Activated gamma-delta T cell treated with anti-CD3 and anti-CD28 coated beads, Interleukin-2, amount 50 U/mL, for 16 hours (primary cell): ENCODE measurements around the gene ACTR5.

Experiments
- DNase-seq: peaks from one replicate; pipeline ENCODE4 v3.0.0-alpha.2; 2020; ENCODE audit warnings: low read depth

The ACTR5 gene

GRCh38 chr20:38728911-38729642, 19.2 kb upstream of the ACTR5 start:
- DNase-seq: no peak

GRCh38 chr20:38729767-38730166, 18.5 kb upstream of the ACTR5 start:
- DNase-seq: no peak

GRCh38 chr20:38730167-38730988, 17.9 kb upstream of the ACTR5 start:
- no peak for DNase-seq

GRCh38 chr20:38730989-38731737, 17.1 kb upstream of the ACTR5 start:
- DNase-seq: peak; percentile 62

GRCh38 chr20:38731738-38732113, 16.5 kb upstream of the ACTR5 start:
- DNase-seq: no peak

- no peak for DNase-seq
Measured at GRCh38 chr20:38732981-38733380, 15.3 kb upstream of the ACTR5 start.

GRCh38 chr20:38735172-38735571, 13.1 kb upstream of the ACTR5 start:
- no peak for DNase-seq

- no peak for DNase-seq
Measured at GRCh38 chr20:38737887-38738286, 10.4 kb upstream of the ACTR5 start.

GRCh38 chr20:38745757-38746156, 2.5 kb upstream of the ACTR5 start:
- DNase-seq: no peak

GRCh38 chr20:38747495-38748096, 664 bp upstream of the ACTR5 start:
- DNase-seq: no peak

- DNase-seq: peak; percentile 22
Measured at GRCh38 chr20:38748861-38749149, 545 bp downstream of the ACTR5 start.

- no peak for DNase-seq
Measured at GRCh38 chr20:38751360-38751976, 3.2 kb downstream of the ACTR5 start.

- no peak for DNase-seq
Measured at GRCh38 chr20:38752029-38752428, 3.8 kb downstream of the ACTR5 start.

- no peak for DNase-seq
Measured at GRCh38 chr20:38754924-38755323, 6.7 kb downstream of the ACTR5 start.

- DNase-seq: no peak
Measured at GRCh38 chr20:38755324-38755910, 7.2 kb downstream of the ACTR5 start.

- DNase-seq: no peak
Measured at GRCh38 chr20:38757145-38757775, 9.0 kb downstream of the ACTR5 start.

GRCh38 chr20:38759106-38759505, 10.8 kb downstream of the ACTR5 start:
- no peak for DNase-seq

- no peak for DNase-seq
Measured at GRCh38 chr20:38760978-38761377, 12.7 kb downstream of the ACTR5 start.

- DNase-seq: no peak
Measured at GRCh38 chr20:38762174-38762573, 13.9 kb downstream of the ACTR5 start.

- no peak for DNase-seq
Measured at GRCh38 chr20:38763616-38764015, 15.4 kb downstream of the ACTR5 start.
